Psoas muscle (tissue), 8 donors: ENCODE data around the gene NRIP3. TPM values are rescaled to one million over a fixed set of nuclear protein-coding genes. Genes with fewer than 3 reads are reported as not detected.

Source experiments
- ATAC-seq, 4 donors: fragments of 200-7000 bp; cut with Tn5 transposase; one replicate each; pipeline ENCODE4 v1.9.1; 2020; ENCODE audit warnings: moderate library complexity in 3 of 4, mild to moderate bottlenecking in 2 of 4
- DNase-seq, 2 donors: peaks; one replicate each; pipeline ENCODE4 v3.0.0-alpha.2; 2020
- H3K27ac ChIP-seq: fragments of 200-600 bp; one replicate; pipeline ENCODE4 v1.8.0; 2022
- H3K27me3 ChIP-seq, 3 donors: fragments of 200-600 bp in 1 of 3; one replicate each; pipeline versions ENCODE4 v1.6.1 to v1.8.0; 2013 to 2022; ENCODE audit warnings: low read length in 2 of 3, mild to moderate bottlenecking in 2 of 3, moderate library complexity in 1 of 3; ENCODE audit not compliant: insufficient read depth in 3 of 3
- H3K36me3 ChIP-seq, 2 donors: fragments of 200-600 bp in 1 of 2; one replicate each; pipeline versions ENCODE4 v1.6.1 to v1.8.0; 2013 to 2022; ENCODE audit warnings: low read depth in 1 of 2, mild to moderate bottlenecking in 1 of 2, moderate library complexity in 1 of 2; ENCODE audit not compliant: insufficient read depth in 1 of 2
- H3K4me1 ChIP-seq: fragments of 200-600 bp; one replicate; pipeline ENCODE4 v1.8.0; 2022
- H3K4me3 ChIP-seq: fragments of 200-600 bp; one replicate; pipeline ENCODE4 v1.8.0; 2022; ENCODE audit warnings: mild to moderate bottlenecking
- H3K9me3 ChIP-seq: fragments of 200-600 bp; one replicate; pipeline ENCODE4 v1.8.0; 2022
- CTCF ChIP-seq: fragments of 200-600 bp; IDR thresholded peaks from one replicate; pipeline ENCODE4 v1.8.0; 2022; ENCODE audit warnings: antibody characterized with exemption
- WGBS, 3 donors: extraction: QIAGEN DNeasy Blood & Tissue Kit; methylation state at CpG; one replicate each; pipeline versions ENCODE4 v1.1.6 to v1.1.7; 2013; 5-methylcytosine and 5-hydroxymethylcytosine counted together
- intact Hi-C, 2 donors: fragments of 100-400 bp; cut with DNase I; formaldehyde crosslinking; loops; one replicate each; pipeline versions ENCODE4 v1.11.0 to v1.14.2; 2022
- long read RNA-seq, 2 donors: library from polyadenylated mRNA; unstranded; transcript quantifications; one replicate each; pipeline ENCODE4 v2.0.0, GENCODE V29; 2021
- polyA plus RNA-seq, 3 donors: library from polyadenylated mRNA; stranded (reverse); fragments of 200-250 nt; gene quantifications; one replicate each; pipeline ENCODE4 v1.2.3, GENCODE V29; 2013
- total RNA-seq, 4 donors: library from RNA; stranded (reverse); fragmentation: NEBNext Ultra II Directional in 2 of 4; extraction: Animal tissue kit (Norgen Biotek cat#: 25700) in 2 of 4; gene quantifications; one replicate each; pipeline versions ENCODE4 v1.2.1 to v1.2.4, GENCODE V29; 2021 to 2023
- donor health status: healthy with polysubstance abuse.
- donor health status: DM: no; HTN: no; CAD: no; lungs with moderate emphysema.
- donor health status: Bipolar disorder and iron deficiency.
- donor health status: healthy.
- donor health status: DM: yes; HTN: yes; CAD: no.
- donor health status: DM: no; HTN: no; CAD: no.
- donor health status: DM: no; HTN: no; CAD: no.
- donor health status: DM: yes; HTN: yes; CAD: no.

NRIP3 gene
- total RNA-seq, result under 1 TPM; 0.09 to 0.37 (median 0.18) TPM
- 1 to 10 TPM in 1 of 3 donors, under 1 TPM in 1, not detected in 1; 0.23 to 2.1 TPM for polyA plus RNA-seq
- long read RNA-seq, donor 1, result 0 reads
- long read RNA-seq, donor 2, result 0 reads

DNA sequence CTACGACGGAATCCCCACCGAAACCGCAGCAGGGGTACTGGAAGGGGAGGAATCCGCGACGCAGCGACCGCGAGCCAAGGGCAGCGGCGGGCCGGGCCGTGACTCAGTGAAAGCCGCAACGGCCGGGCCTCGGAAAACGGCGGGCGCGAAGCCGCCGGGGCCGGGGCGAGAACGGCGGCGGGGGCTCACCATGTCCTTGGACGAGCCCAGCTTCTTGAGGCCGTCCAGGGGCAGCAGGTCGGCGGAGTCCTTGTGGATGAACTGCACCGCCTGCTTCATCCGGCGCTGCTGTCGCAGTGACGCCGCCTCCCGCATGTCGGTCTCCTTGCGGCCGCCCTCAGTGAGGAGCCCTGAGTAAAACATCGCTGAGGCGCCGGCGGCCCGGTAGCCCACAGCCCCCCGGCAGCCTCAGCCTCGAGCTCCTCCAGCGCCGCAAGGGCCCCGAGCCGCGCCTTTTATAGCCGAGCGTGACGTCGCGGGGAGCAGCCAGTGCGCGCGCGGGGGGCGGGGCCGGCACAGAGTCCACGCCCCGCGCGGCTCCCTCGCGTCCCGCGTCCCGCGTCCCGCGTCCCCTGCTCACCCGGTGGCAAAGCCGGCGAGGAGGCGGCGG lies at the start of gene NRIP3:
NRIP3 (minus strand) TSS at position 429 of the 610 bp plus-strand sequence; CDS start at position 363, 66 bp downstream.
- Histone ChIP-seq H3K9me3 (no peaks in the 10 kb centered on the region), H3K27me3 (peaks cover 3 to 58% (median 11%) of the 10 kb centered on the region in 3 donors), H3K4me3 (peak within 1 kb of the TSS; percentile 57), H3K36me3 (no peaks in the 10 kb centered on the region), H3K4me1 (peaks cover 19% of the 10 kb centered on the region), H3K27ac (no peak within 1 kb of the TSS)
- peak; percentile 76 to 94 (median 86) for ATAC-seq
- peak; percentile 76 to 81 for DNase-seq
- WGBS, 3 donors, result 0 to 2% (median 1%) methylated on average over 43 to 83 of the region's 83 CpGs
- intact Hi-C loops, result no loop called here
- no peak for TF ChIP-seq CTCF

DNA sequence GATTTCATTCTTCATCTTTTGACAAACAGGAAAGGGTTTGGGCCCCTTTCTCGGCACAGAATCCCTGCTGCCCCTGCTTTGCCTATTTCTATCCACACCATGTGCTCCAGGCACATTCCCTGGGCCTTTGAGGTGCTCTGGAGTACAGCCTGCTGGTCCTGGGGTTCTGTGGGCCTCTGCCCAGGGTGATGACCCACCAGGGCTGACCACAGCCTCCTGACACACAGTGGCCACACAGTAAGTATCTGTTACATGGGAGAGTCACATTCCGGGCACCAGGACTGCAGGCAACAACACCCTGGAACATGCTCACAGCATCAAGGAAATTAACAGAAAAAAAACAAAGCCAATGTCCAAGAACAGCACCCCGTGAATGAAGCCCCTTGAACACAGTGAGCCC lies 48.5 kb upstream of the NRIP3 start:
- 84 to 93% (median 86%) methylated on average over 3 of the region's 3 CpGs for WGBS, 3 donors
- Histone ChIP-seq H3K4me3 (no peak overlapping the region), H3K9me3 (no peaks in the 10 kb centered on the region), H3K36me3 (no peaks in the 10 kb centered on the region), H3K4me1 (no peaks in the 10 kb centered on the region), H3K27ac (no peak overlapping the region), H3K27me3 (no peaks in the 10 kb centered on the region)
- TF ChIP-seq CTCF, result no peak
- DNase-seq (no peak), ATAC-seq (no peak)
- intact Hi-C loops, result no loop called here

DNA sequence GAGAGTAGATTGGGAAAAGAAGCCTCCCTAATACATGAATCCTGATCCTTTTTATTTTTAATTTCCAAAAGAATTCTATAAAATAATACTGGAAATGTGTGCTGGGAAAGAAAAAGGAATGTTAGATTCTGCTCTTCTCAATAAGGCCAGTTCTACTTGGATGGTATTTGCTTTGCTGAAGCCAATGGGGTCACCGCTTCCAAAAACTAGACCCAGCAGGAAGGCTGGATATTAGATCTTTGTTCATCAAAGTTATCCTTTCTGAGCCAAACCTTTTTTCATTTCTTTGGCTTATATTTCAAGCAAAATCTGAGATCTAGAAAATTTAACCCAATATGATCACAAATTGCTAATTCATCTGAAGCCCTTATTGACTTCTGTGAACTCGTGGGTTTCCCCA lies 46.2 kb upstream of the NRIP3 start:
- H3K9me3 ChIP-seq, result no peaks in the 10 kb centered on the region
- no peaks in the 10 kb centered on the region for H3K36me3 ChIP-seq
- no peaks in the 10 kb centered on the region for H3K27me3 ChIP-seq
- no peak for TF ChIP-seq CTCF
- H3K4me3 ChIP-seq, result no peak overlapping the region
- DNase-seq (no peak), ATAC-seq (no peak)
- no peaks in the 10 kb centered on the region for H3K4me1 ChIP-seq
- intact Hi-C loops, result no loop called here
- H3K27ac ChIP-seq, result no peak overlapping the region
- WGBS, 3 donors, result 92 to 95% (median 95%) methylated on average over 2 of the region's 2 CpGs

GRCh38 chr11:9047964-9048523 lies 44.2 kb upstream of the NRIP3 start:
- Histone ChIP-seq H3K36me3 (no peaks in the 10 kb centered on the region), H3K4me3 (no peak overlapping the region), H3K27ac (no peak overlapping the region), H3K4me1 (no peaks in the 10 kb centered on the region), H3K9me3 (no peaks in the 10 kb centered on the region), H3K27me3 (no peaks in the 10 kb centered on the region)
- TF ChIP-seq CTCF, result no peak
- 41 to 52% (median 45%) methylated on average over 9 of the region's 9 CpGs for WGBS, 3 donors
- ATAC-seq, result no peak
- intact Hi-C loops, result no loop called here
- no peak for DNase-seq
